AG09319 (cell line): ENCODE data around the gene ARRB1.

Source experiments
- DNase-seq: peaks from one replicate; pipeline ENCODE4 v3.0.0-alpha.2; 2010; ENCODE audit warnings: low read depth; ENCODE audit errors: extremely low read depth
- CTCF ChIP-seq: IDR thresholded peaks from 2 replicates; pipeline ENCODE4 v1.5.1; 2011; ENCODE audit warnings: low read depth, mild to moderate bottlenecking, inconsistent platforms, low read length, moderate library complexity

The ARRB1 gene

GRCh38 chr11:75241906-75242644, 109.4 kb downstream of the ARRB1 start:
- no peak for DNase-seq
- TF ChIP-seq CTCF: no peak

GRCh38 chr11:75241036-75241905, 110.2 kb downstream of the ARRB1 start:
- DNase-seq: peak; percentile 54
- peak; percentile 40 for TF ChIP-seq CTCF

- DNase-seq: no peak
- no peak for TF ChIP-seq CTCF
Measured at GRCh38 chr11:75240311-75241035, 111.0 kb downstream of the ARRB1 start, which contains the start of gene TPBGL. TPBGL (plus strand) TSS chr11:75240774; CDS start chr11:75241050, 276 bp downstream.

GRCh38 chr11:75239531-75240290, 111.8 kb downstream of the ARRB1 start:
- no peak for TF ChIP-seq CTCF
- no peak for DNase-seq

GRCh38 chr11:75238595-75239440, 112.6 kb downstream of the ARRB1 start:
- TF ChIP-seq CTCF: no peak
- no peak for DNase-seq

- no peak for TF ChIP-seq CTCF
Measured at GRCh38 chr11:75237050-75237449, 114.4 kb downstream of the ARRB1 start.

More at GRCh38 chr11:75237050-75237449, 114.4 kb downstream of the ARRB1 start:
- DNase-seq: no peak
